Neuronal stem cell (in vitro differentiated cells): ENCODE results near the gene IFITM2.

Source experiments
- DNase-seq: peaks from one replicate; pipeline ENCODE4 v3.0.0-alpha.2; 2013; ENCODE audit warnings: low spot score
- H2AFZ ChIP-seq: one replicate; pipeline ENCODE4 v1.6.1; 2013; ENCODE audit warnings: mild to moderate bottlenecking, low read length, inconsistent platforms
- H2AK5ac ChIP-seq: 2 replicates; pipeline ENCODE4 v1.6.1; 2013; ENCODE audit warnings: low read depth, mild to moderate bottlenecking, inconsistent platforms, low read length, moderate library complexity, mixed read lengths
- H2BK120ac ChIP-seq: 2 replicates; pipeline ENCODE4 v1.6.1; 2013; ENCODE audit warnings: low read depth, mild to moderate bottlenecking, inconsistent platforms, low read length, moderate library complexity, mixed read lengths
- H2BK12ac ChIP-seq: one replicate; pipeline ENCODE4 v1.6.1; 2013; ENCODE audit warnings: low read length, inconsistent platforms
- H2BK15ac ChIP-seq: 2 replicates; pipeline ENCODE4 v1.6.1; 2013; ENCODE audit warnings: mild to moderate bottlenecking, low read length, inconsistent platforms, mixed read lengths
- H2BK5ac ChIP-seq: one replicate; pipeline ENCODE4 v1.6.1; 2013; ENCODE audit warnings: inconsistent platforms, mild to moderate bottlenecking, low read length, moderate library complexity
- H3K14ac ChIP-seq: one replicate; pipeline ENCODE4 v1.6.1; 2013; ENCODE audit warnings: low read length, inconsistent platforms
- H3K18ac ChIP-seq: 2 replicates; pipeline ENCODE4 v1.6.1; 2013; ENCODE audit warnings: low read length, inconsistent platforms
- H3K23ac ChIP-seq: 2 replicates; pipeline ENCODE4 v1.6.1; 2013; ENCODE audit warnings: low read depth, mild to moderate bottlenecking, mixed read lengths, low read length, inconsistent platforms; ENCODE audit not compliant: poor library complexity
- H3K27ac ChIP-seq: replicated peaks from 3 replicates; pipeline ENCODE4 v1.5.1; 2013; ENCODE audit warnings: low read length, inconsistent platforms
- H3K27me3 ChIP-seq, 3 experiments: 2 replicates each; pipeline ENCODE4 v1.6.1; 2013; ENCODE audit warnings: low read length in 3 of 3, mild to moderate bottlenecking in 2 of 3, inconsistent platforms in 1 of 3, low read depth in 1 of 3, mixed read lengths in 1 of 3, moderate library complexity in 1 of 3; ENCODE audit not compliant: control insufficient read depth in 3 of 3, insufficient read depth in 3 of 3
- H3K36me3 ChIP-seq, 2 donors: replicated peaks in 1 of 2; 2 replicates each; pipeline ENCODE4 v1.6.1; 2013; ENCODE audit warnings: low read length in 2 of 2; ENCODE audit not compliant: control insufficient read depth in 2 of 2, insufficient read depth in 2 of 2
- H3K4ac ChIP-seq: 2 replicates; pipeline ENCODE4 v1.6.1; 2013; ENCODE audit warnings: inconsistent platforms, mild to moderate bottlenecking, low read length, moderate library complexity
- H3K4me1 ChIP-seq, 2 donors: 1 replicate in 1 of 2; 2 replicates in 1 of 2; pipeline ENCODE4 v1.6.1; 2013; ENCODE audit warnings: low read length in 2 of 2, low read depth in 1 of 2; ENCODE audit not compliant: control insufficient read depth in 2 of 2, insufficient read depth in 1 of 2
- H3K4me2 ChIP-seq: one replicate; pipeline ENCODE4 v1.6.1; 2013; ENCODE audit warnings: mild to moderate bottlenecking, low read length, inconsistent platforms; ENCODE audit not compliant: insufficient read depth, poor library complexity, severe bottlenecking
- H3K4me3 ChIP-seq, 2 donors: 2 replicates each; pipeline ENCODE4 v1.5.1; 2013; ENCODE audit warnings: low read length in 2 of 2, mild to moderate bottlenecking in 2 of 2, inconsistent platforms in 1 of 2, moderate library complexity in 1 of 2
- H3K79me1 ChIP-seq: one replicate; pipeline ENCODE4 v1.6.1; 2013; ENCODE audit warnings: low read depth, mild to moderate bottlenecking, inconsistent platforms, low read length, moderate library complexity
- H3K9ac ChIP-seq: one replicate; pipeline ENCODE4 v1.6.1; 2013; ENCODE audit warnings: mild to moderate bottlenecking, low read depth, low read length, inconsistent platforms; ENCODE audit not compliant: poor library complexity
- H3K9me3 ChIP-seq, 2 donors: replicated peaks in 1 of 2; 2 replicates each; pipeline versions ENCODE3 to v1.6.1; 2013; ENCODE audit warnings: low read length in 2 of 2, mild to moderate bottlenecking in 2 of 2, inconsistent platforms in 1 of 2, low read depth in 1 of 2, mixed read lengths in 1 of 2, moderate library complexity in 1 of 2; ENCODE audit not compliant: control insufficient read depth in 2 of 2, insufficient read depth in 1 of 2
- H4K8ac ChIP-seq: one replicate; pipeline ENCODE4 v1.6.1; 2013; ENCODE audit warnings: low read depth, mild to moderate bottlenecking, inconsistent platforms, low read length, moderate library complexity
- H4K91ac ChIP-seq: one replicate; pipeline ENCODE4 v1.6.1; 2013; ENCODE audit warnings: low read length, low read depth, mild to moderate bottlenecking, inconsistent platforms; ENCODE audit not compliant: poor library complexity
- WGBS, 2 donors: extraction: QIAGEN DNeasy Blood & Tissue Kit; methylation state at CpG; one replicate each; pipeline ENCODE4 v1.1.7; 2013; ENCODE audit warnings: missing lambda C conversion rate in 2 of 2, mixed read lengths in 1 of 2; ENCODE audit not compliant: insufficient read length in 2 of 2, insufficient replicate concordance in 1 of 2; ENCODE audit errors: extremely low coverage in 2 of 2; 5-methylcytosine and 5-hydroxymethylcytosine counted together

IFITM2 gene

GRCh38 chr11:287821-288477 is 19.7 kb upstream of the IFITM2 start:
- H3K9ac ChIP-seq, result peak overlapping the region; percentile 80
- H3K27me3 ChIP-seq, result peaks cover 0 to 14% (median 0%) of the 10 kb centered on the region in 3 experiments
- H3K27ac ChIP-seq, result no peak overlapping the region
- peak overlapping the region; percentile 94 for H3K18ac ChIP-seq
- H4K8ac ChIP-seq, result peak overlapping the region; percentile 93
- H3K14ac ChIP-seq, result peak overlapping the region; percentile 94
- H2BK12ac ChIP-seq, result peak overlapping the region; percentile 30
- H3K4ac ChIP-seq, result peak overlapping the region; percentile 2
- H4K91ac ChIP-seq, result peak overlapping the region; percentile 39
- H3K9me3 ChIP-seq, result no peaks in the 10 kb centered on the region
- H2AFZ ChIP-seq, result peak overlapping the region; percentile 90
- H3K36me3 ChIP-seq, result peaks cover 10 to 14% of the 10 kb centered on the region in 2 donors
- H2BK15ac ChIP-seq, result peak overlapping the region; percentile 65
- no peak for DNase-seq
- no CpG with 5 or more reads among the region's 41 CpGs for WGBS, 2 donors
- H2BK5ac ChIP-seq, result peak overlapping the region; percentile 29
- peak overlapping the region; percentile 54 to 80 for H3K4me3 ChIP-seq
- peaks cover 7% of the 10 kb centered on the region for H3K79me1 ChIP-seq
- peak overlapping the region; percentile 83 for H3K23ac ChIP-seq
- peak overlapping the region; percentile 100 for H2AK5ac ChIP-seq
- H3K4me1 ChIP-seq, result peaks cover 18 to 25% of the 10 kb centered on the region in 2 donors
- peak overlapping the region; percentile 93 for H3K4me2 ChIP-seq
- H2BK120ac ChIP-seq, result peak overlapping the region; percentile 24

- H3K14ac ChIP-seq, result peak within 1 kb of the TSS; percentile 94
- H3K9me3 ChIP-seq, result no peaks in the 10 kb centered on the region
- peak within 1 kb of the TSS; percentile 80 for H3K9ac ChIP-seq
- H3K4me1 ChIP-seq, result peaks cover 18 to 24% of the 10 kb centered on the region in 2 donors
- no peak within 1 kb of the TSS for H3K27ac ChIP-seq
- H3K27me3 ChIP-seq, result peaks cover 0 to 14% (median 0%) of the 10 kb centered on the region in 3 experiments
- peak within 1 kb of the TSS; percentile 98 for H3K4ac ChIP-seq
- H3K18ac ChIP-seq, result peak within 1 kb of the TSS; percentile 94
- H2AFZ ChIP-seq, result peak within 1 kb of the TSS; percentile 90
- H3K23ac ChIP-seq, result peak within 1 kb of the TSS; percentile 96
- DNase-seq, result no peak
- H3K36me3 ChIP-seq, result peaks cover 17 to 21% of the 10 kb centered on the region in 2 donors
- peak within 1 kb of the TSS; percentile 100 for H2AK5ac ChIP-seq
- peak within 1 kb of the TSS; percentile 93 for H4K8ac ChIP-seq
- H3K4me3 ChIP-seq, result peak within 1 kb of the TSS; percentile 54 to 80
- peak within 1 kb of the TSS; percentile 42 for H2BK5ac ChIP-seq
- peak within 1 kb of the TSS; percentile 92 for H2BK15ac ChIP-seq
- H3K79me1 ChIP-seq, result peaks cover 7% of the 10 kb centered on the region
- peak within 1 kb of the TSS; percentile 95 for H2BK12ac ChIP-seq
- H3K4me2 ChIP-seq, result peak within 1 kb of the TSS; percentile 93
- H2BK120ac ChIP-seq, result peak within 1 kb of the TSS; percentile 67
- no CpG with 5 or more reads among the region's 112 CpGs for WGBS, 2 donors
- peak within 1 kb of the TSS; percentile 39 for H4K91ac ChIP-seq
Observed at GRCh38 chr11:288478-289397, 18.9 kb upstream of the IFITM2 start, which contains the start of gene PGGHG. TSS of gene PGGHG (plus strand) at chr11:289126. CDS start at chr11:289817, 691 bp downstream.

- Histone ChIP-seq H2BK5ac (peak overlapping the region; percentile 42), H3K9me3 (no peaks in the 10 kb centered on the region), H3K4me1 (peaks cover 15 to 18% of the 10 kb centered on the region in 2 donors), H3K4me2 (peak overlapping the region; percentile 60), H3K18ac (peak overlapping the region; percentile 93), H2AK5ac (peak overlapping the region; percentile 99), H4K91ac (no peak overlapping the region), H3K14ac (no peak overlapping the region), H2BK120ac (peak overlapping the region; percentile 67), H3K27ac (no peak overlapping the region), H3K9ac (no peak overlapping the region), H3K23ac (no peak overlapping the region), H3K27me3 (peaks cover 0 to 14% (median 0%) of the 10 kb centered on the region in 3 experiments), H3K79me1 (peaks cover 7% of the 10 kb centered on the region), H4K8ac (no peak overlapping the region), H2AFZ (no peak overlapping the region), H2BK12ac (no peak overlapping the region), H3K36me3 (peaks cover 19 to 27% of the 10 kb centered on the region in 2 donors), H3K4me3 (peak overlapping the region; percentile 44 to 53), H2BK15ac (peak overlapping the region; percentile 92), H3K4ac (no peak overlapping the region)
- DNase-seq, result no peak
- no CpG with 5 or more reads among the region's 14 CpGs for WGBS, 2 donors
Observed at GRCh38 chr11:289398-289711, 18.3 kb upstream of the IFITM2 start.
